A549 (cell line): Measurements from ENCODE around the gene ENTPD6. TPM values are rescaled to one million over a fixed set of nuclear protein-coding genes. Genes with fewer than 3 reads are reported as not detected.

ENCODE experiments used
- ATAC-seq, 2 experiments: fragments of 200-7000 bp in 1 of 2; fragments of >200 bp in 1 of 2; cut with Nextera tagmentation in 1 of 2; cut with Tn5 transposase in 1 of 2; 3 replicates each; pipeline versions ENCODE4 v1.8.0 to v1.9.1; 2018 to 2020; ENCODE audit warnings: mild to moderate bottlenecking in 1 of 2, moderate library complexity in 1 of 2
- CTCF ChIA-PET: fragments of 300-600 bp; sonication (Branson Sonifier 250); formaldehyde crosslinking; extraction: SDS; loops from one replicate; lab custom pipeline; 2021; ENCODE audit warnings: antibody characterized with exemption, inconsistent platforms; lab: Yijun Ruan, JAX
- POLR2A ChIA-PET: fragments of 350-600 bp; formaldehyde crosslinking; extraction: SDS; loops from one replicate; lab custom pipeline; 2021; ENCODE audit warnings: antibody characterized with exemption, inconsistent platforms; lab: Yijun Ruan, JAX
- DNase-seq, 2 experiments: peaks; one replicate each; pipeline versions ENCODE4 v3.0.0 to v3.0.0-alpha.2; 2011 to 2016; ENCODE audit warnings: low read depth in 1 of 2, low spot score in 1 of 2
- FAIRE-seq: peaks from 2 replicates; lab custom pipeline; 2011; peaks lifted over from hg19 to GRCh38; lab: Jason Lieb, UNC
- H3K27ac ChIP-seq, 2 experiments: fragments of >200 bp; sonication (Bioruptor Twin); formaldehyde crosslinking; 3 replicates each; pipeline ENCODE4 v1.5.1; 2016 to 2017
- H3K4me1 ChIP-seq: fragments of >200 bp; sonication (Bioruptor Twin); formaldehyde crosslinking; 3 replicates; pipeline ENCODE4 v1.6.1; 2016
- H3K4me2 ChIP-seq: fragments of >200 bp; sonication (Bioruptor Twin); formaldehyde crosslinking; 3 replicates; pipeline ENCODE4 v1.6.1; 2016
- H3K4me3 ChIP-seq: fragments of >200 bp; sonication (Bioruptor Twin); formaldehyde crosslinking; 3 replicates; pipeline ENCODE4 v1.5.1; 2016
- H3K9me3 ChIP-seq: fragments of >200 bp; sonication (Bioruptor Twin); formaldehyde crosslinking; 3 replicates; pipeline ENCODE4 v1.6.1; 2016
- CHD2 ChIP-seq: fragments of 150-350 bp; IDR thresholded peaks from 2 replicates; pipeline ENCODE4 v1.6.1; 2014; ENCODE audit warnings: low read length; ENCODE audit not compliant: partially characterized antibody
- EP300 ChIP-seq, 2 experiments: fragments of >200 bp; sonication (Bioruptor Twin); formaldehyde crosslinking; IDR thresholded peaks; 2 replicates in 1 of 2; 3 replicates in 1 of 2; pipeline ENCODE4 v1.6.1; 2016 to 2017
- FOSL2 ChIP-seq, 2 experiments: fragments of 450-650 bp in 1 of 2; fragments of >200 bp in 1 of 2; sonication (Bioruptor Twin) in 1 of 2; formaldehyde crosslinking; IDR thresholded peaks; 2 replicates each; pipeline versions ENCODE4 v1.5.0 to v1.6.1; 2016 to 2020; ENCODE audit warnings: mild to moderate bottlenecking in 1 of 2, moderate library complexity in 1 of 2
- FOXS1 ChIP-seq: fragments of 250-450 bp; sonication (Bioruptor Pico); IDR thresholded peaks from 2 replicates; pipeline ENCODE4 v1.5.0; 2020; ENCODE audit warnings: mild to moderate bottlenecking, moderate library complexity
- JUN ChIP-seq, 2 experiments: fragments of >200 bp; sonication (Bioruptor Twin); formaldehyde crosslinking; IDR thresholded peaks; 2 replicates in 1 of 2; 3 replicates in 1 of 2; pipeline ENCODE4 v1.6.1; 2016 to 2017
- KDM1A ChIP-seq: fragments of 200-600 bp; sonication (generic); IDR thresholded peaks from 2 replicates; pipeline ENCODE4 v1.6.1; 2016; ENCODE audit warnings: low read depth, mild to moderate bottlenecking
- RAD21 ChIP-seq, 2 experiments: fragments of >200 bp in 1 of 2; sonication (Bioruptor Twin) in 1 of 2; formaldehyde crosslinking in 1 of 2; IDR thresholded peaks in 1 of 2; conservative IDR thresholded peaks in 1 of 2; 2 replicates in 1 of 2; 3 replicates in 1 of 2; pipeline ENCODE4 v1.6.1; 2012 to 2018; ENCODE audit warnings: inconsistent platforms in 1 of 2
- ZC3H11A ChIP-seq: fragments of 450-650 bp; IDR thresholded peaks from 2 replicates; pipeline ENCODE4 v1.6.1; 2014; ENCODE audit warnings: antibody characterized with exemption, mild to moderate bottlenecking
- WGBS: methylation state at CpG from one replicate; pipeline ENCODE4 v1.1.6; 2017; ENCODE audit errors: missing lambda C conversion rate; 5-methylcytosine and 5-hydroxymethylcytosine counted together
- polyA plus RNA-seq, 4 experiments: library from polyadenylated mRNA; depleted of rRNA in 3 of 4; stranded (reverse); fragments of >200 nt; fragmentation: RNase III in 1 of 4; extraction: RNeasy Plus Mini Kit Qiagen cat#74134 plus additional on column Dnase treatment in 1 of 4; gene quantifications; 2 replicates in 3 of 4; 3 replicates in 1 of 4; pipeline ENCODE4 v1.2.3, GENCODE V29; 2011 to 2017
- TF ChIP-seq, protein P1 (sequence below): fragments of 250-450 bp; sonication (Bioruptor Pico); IDR thresholded peaks from 2 replicates; pipeline ENCODE4 v1.5.0; 2021; ENCODE audit warnings: mild to moderate bottlenecking, moderate library complexity, borderline replicate concordance
- TF ChIP-seq, protein P2 (sequence below): fragments of 250-450 bp; sonication (Bioruptor Pico); IDR thresholded peaks from 2 replicates; pipeline ENCODE4 v1.5.0; 2020; ENCODE audit warnings: low read depth, mild to moderate bottlenecking, moderate library complexity
- TF ChIP-seq, protein P3 (sequence below): IDR thresholded peaks from 2 replicates; pipeline ENCODE4 v1.6.1; 2012
- TF ChIP-seq, protein P4 (sequence below): IDR thresholded peaks from 2 replicates; pipeline ENCODE4 v1.6.1; 2012; ENCODE audit warnings: low read depth, borderline replicate concordance

Gene ENTPD6
- polyA plus RNA-seq, 2 of the 4 experiments (the other 2 are of a cell fraction) = 85.7 to 87.0 TPM

DNA sequence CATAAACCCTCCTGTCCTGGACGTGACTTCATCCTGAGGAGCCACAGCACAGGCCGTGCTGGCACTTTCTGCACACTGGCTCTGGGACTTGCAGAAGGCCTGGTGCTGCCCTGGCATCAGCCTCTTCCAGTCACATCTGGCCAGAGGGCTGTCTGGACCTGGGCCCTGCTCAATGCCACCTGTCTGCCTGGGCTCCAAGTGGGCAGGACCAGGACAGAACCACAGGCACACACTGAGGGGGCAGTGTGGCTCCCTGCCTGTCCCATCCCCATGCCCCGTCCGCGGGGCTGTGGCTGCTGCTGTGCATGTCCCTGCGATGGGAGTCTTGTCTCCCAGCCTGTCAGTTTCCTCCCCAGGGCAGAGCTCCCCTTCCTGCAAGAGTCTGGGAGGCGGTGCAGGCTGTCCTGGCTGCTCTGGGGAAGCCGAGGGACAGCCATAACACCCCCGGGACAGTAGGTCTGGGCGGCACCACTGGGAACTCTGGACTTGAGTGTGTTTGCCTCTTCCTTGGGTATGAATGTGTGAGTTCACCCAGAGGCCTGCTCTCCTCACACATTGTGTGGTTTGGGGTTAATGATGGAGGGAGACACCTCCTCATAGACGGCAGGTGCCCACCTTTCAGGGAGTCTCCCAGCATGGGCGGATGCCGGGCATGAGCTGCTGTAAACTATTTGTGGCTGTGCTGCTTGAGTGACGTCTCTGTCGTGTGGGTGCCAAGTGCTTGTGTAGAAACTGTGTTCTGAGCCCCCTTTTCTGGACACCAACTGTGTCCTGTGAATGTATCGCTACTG is 30.3 kb downstream of the ENTPD6 start:
- DNase-seq (no peak), FAIRE-seq (no peak), ATAC-seq (no peak)
- H3K4me1 ChIP-seq = peaks cover 61% of the 10 kb centered on the region
- TF ChIP-seq KDM1A = no peak
- TF ChIP-seq, protein P1, sequence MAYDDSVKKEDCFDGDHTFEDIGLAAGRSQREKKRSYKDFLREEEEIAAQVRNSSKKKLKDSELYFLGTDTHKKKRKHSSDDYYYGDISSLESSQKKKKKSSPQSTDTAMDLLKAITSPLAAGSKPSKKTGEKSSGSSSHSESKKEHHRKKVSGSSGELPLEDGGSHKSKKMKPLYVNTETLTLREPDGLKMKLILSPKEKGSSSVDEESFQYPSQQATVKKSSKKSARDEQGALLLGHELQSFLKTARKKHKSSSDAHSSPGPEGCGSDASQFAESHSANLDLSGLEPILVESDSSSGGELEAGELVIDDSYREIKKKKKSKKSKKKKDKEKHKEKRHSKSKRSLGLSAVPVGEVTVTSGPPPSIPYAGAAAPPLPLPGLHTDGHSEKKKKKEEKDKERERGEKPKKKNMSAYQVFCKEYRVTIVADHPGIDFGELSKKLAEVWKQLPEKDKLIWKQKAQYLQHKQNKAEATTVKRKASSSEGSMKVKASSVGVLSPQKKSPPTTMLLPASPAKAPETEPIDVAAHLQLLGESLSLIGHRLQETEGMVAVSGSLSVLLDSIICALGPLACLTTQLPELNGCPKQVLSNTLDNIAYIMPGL (CRISPR knock-in tag) = no peak
- no peak for TF ChIP-seq ZC3H11A
- no peak for TF ChIP-seq CHD2
- TF ChIP-seq JUN (IDR thresholded peaks at IDR 0.05) = peak in 1 of 2 experiments; percentile 15; a peak in 1 of 5 replicates
- ChIA-PET POLR2A (interaction anchor here (8.8 kb wide), 1 partner anchor 22 kb away, joined by 60 read pairs; the partner anchor contains the start of gene PYGB), CTCF (interaction anchor here (0.8 to 18.2 kb wide), 6 partner anchors 9 to 68 kb away, joined by 3 to 300 read pairs (median 4); partner anchors contain the start of gene PYGB)
- no peaks in the 10 kb centered on the region for H3K9me3 ChIP-seq
- H3K4me3 ChIP-seq = no peak overlapping the region
- WGBS = 97% methylated on average over 13 of the region's 16 CpGs
- H3K4me2 ChIP-seq = no peak overlapping the region
- peak overlapping the region; percentile 79 to 88 for H3K27ac ChIP-seq

DNA sequence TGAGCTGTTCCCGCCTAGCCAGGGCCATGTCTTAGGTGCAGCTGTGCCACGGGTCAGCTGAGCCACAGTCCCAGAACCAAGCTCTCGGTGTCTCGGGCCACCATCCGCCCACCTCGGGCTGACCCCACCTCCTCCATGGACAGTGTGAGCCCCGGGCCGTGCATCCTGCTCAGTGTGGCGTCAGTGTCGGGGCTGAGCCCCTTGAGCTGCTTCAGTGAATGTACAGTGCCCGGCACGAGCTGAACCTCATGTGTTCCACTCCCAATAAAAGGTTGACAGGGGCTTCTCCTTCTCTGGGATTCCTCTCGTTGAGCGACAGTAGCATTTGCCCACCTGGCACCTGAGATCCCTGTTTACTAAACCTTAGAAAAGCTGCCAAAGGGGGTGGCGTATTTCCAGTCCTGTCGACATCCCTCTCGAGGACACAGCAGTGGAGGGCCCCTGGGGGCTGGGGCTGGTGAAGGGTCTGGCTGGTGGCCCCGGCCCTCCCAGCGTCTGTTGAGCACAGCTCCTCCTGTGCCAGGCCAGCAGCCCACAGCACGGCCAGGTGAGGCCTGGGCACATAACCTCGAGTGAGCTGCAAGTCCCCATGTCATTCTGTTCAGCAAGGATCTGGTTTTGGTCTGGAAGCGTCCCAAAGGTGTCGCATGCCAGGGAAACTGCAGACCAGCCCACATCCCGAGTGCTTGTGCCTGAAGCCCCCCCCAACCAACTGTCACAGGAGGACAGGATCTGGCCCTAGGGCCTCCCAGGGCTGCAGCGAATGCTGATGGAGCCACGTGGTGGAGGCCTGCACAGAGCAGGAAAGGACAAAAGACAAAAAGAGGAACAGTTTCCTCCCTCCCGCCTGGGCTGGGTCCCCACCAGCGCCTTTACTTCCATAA is 31.2 kb downstream of the ENTPD6 start:
- no peaks in the 10 kb centered on the region for H3K9me3 ChIP-seq
- ChIA-PET CTCF (interaction anchor here (0.6 to 18.2 kb wide), 10 partner anchors 10 to 172 kb away, joined by 3 to 300 read pairs (median 4); partner anchors contain the start of gene PYGB), POLR2A (interaction anchor here (8.8 kb wide), 1 partner anchor 21 kb away, joined by 60 read pairs; the partner anchor contains the start of gene PYGB)
- FAIRE-seq (no peak), ATAC-seq (peak in 1 of 2 experiments; percentile 10; a peak in 1 of 6 replicates), DNase-seq (no peak)
- peak overlapping the region; percentile 79 to 88 for H3K27ac ChIP-seq
- no peak overlapping the region for H3K4me3 ChIP-seq
- H3K4me2 ChIP-seq = peak overlapping the region; percentile 43
- 82% methylated on average over 25 of the region's 28 CpGs for WGBS
- H3K4me1 ChIP-seq = peaks cover 69% of the 10 kb centered on the region
- no peak for TF ChIP-seq FOXS1 (CRISPR knock-in tag)
- TF ChIP-seq, protein P2, sequence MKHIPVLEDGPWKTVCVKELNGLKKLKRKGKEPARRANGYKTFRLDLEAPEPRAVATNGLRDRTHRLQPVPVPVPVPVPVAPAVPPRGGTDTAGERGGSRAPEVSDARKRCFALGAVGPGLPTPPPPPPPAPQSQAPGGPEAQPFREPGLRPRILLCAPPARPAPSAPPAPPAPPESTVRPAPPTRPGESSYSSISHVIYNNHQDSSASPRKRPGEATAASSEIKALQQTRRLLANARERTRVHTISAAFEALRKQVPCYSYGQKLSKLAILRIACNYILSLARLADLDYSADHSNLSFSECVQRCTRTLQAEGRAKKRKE (CRISPR knock-in tag) = peak; percentile 41; the same call in 1 of the 2 replicates
- TF ChIP-seq, protein P3, sequence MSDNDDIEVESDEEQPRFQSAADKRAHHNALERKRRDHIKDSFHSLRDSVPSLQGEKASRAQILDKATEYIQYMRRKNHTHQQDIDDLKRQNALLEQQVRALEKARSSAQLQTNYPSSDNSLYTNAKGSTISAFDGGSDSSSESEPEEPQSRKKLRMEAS = peak; percentile 87
- TF ChIP-seq, protein P4, sequence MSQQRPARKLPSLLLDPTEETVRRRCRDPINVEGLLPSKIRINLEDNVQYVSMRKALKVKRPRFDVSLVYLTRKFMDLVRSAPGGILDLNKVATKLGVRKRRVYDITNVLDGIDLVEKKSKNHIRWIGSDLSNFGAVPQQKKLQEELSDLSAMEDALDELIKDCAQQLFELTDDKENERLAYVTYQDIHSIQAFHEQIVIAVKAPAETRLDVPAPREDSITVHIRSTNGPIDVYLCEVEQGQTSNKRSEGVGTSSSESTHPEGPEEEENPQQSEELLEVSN = peak; percentile 76; the same call in 1 of the 2 replicates

DNA sequence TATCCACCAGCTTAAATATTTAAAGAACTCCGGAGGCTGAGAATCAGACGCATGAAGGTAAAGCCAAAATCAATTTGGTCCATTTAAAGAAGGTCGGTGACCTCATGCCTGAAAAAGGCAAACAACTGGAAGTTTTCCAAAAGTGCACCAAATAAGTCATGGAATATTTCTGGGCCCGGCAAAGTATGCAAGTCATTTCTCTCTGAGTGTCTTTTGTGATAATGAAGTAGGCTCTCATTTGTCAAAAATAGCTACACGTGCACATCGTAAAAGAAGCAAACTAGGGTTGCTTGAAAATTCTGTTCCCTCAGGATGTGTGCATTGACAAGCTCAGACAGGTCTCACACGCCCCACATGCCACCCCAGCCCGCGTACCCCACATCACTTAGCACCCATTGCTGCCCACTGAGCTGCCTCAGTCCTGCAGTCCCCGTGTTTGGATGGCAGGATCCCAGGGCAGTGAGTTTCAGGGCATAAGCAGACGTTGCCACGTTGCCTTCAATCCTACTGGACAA is 31.9 kb downstream of the ENTPD6 start:
- peak overlapping the region; percentile 43 for H3K4me2 ChIP-seq

More for the DNA sequence above, 31.9 kb downstream of the ENTPD6 start:
- DNase-seq (peak in 1 of 2 experiments; percentile 68), ATAC-seq (no peak), FAIRE-seq (peak; percentile 73)
- H3K4me1 ChIP-seq = peaks cover 71% of the 10 kb centered on the region
- TF ChIP-seq, protein P2 (CRISPR knock-in tag) = 0 out of 2 replicates have a peak, but pooled peaks have one; percentile 11
- no peak for TF ChIP-seq FOSL2 (IDR thresholded peaks at IDR 0.05)
- peak; percentile 33; the same call in 1 of the 2 replicates for TF ChIP-seq FOSL2 (CRISPR knock-in tag; IDR thresholded peaks at IDR 0.05)
- TF ChIP-seq RAD21 (conservative IDR thresholded peaks at IDR 0.05 in 1 of 2, IDR thresholded peaks at IDR 0.05 in 1 of 2) = no peak
- TF ChIP-seq JUN (IDR thresholded peaks at IDR 0.05) = peak in 1 of 2 experiments; percentile 24; a peak in 1 of 5 replicates
- no peak for TF ChIP-seq EP300 (IDR thresholded peaks at IDR 0.05)
- ChIA-PET CTCF (interaction anchor here (0.6 to 18.2 kb wide), 7 partner anchors 9 to 171 kb away, joined by 3 to 300 read pairs (median 4); partner anchors contain the start of gene PYGB), POLR2A (interaction anchor here (0.6 to 8.8 kb wide), 2 partner anchors 10 to 20 kb away, joined by 3 to 60 read pairs; partner anchors contain the start of gene PYGB)
- H3K9me3 ChIP-seq = no peaks in the 10 kb centered on the region
- WGBS = 44% methylated on average over 12 of the region's 12 CpGs
- peak overlapping the region; percentile 79 to 88 for H3K27ac ChIP-seq
- no peak overlapping the region for H3K4me3 ChIP-seq
